ENCODE results near the gene FCRLB. TPM values are rescaled to one million over a fixed set of nuclear protein-coding genes. Genes with fewer than 3 reads are reported as not detected.

The FCRLB gene
- total RNA-seq, 1 donor from 2014 or later = 0.14 TPM

GRCh38 chr1:161709373-161709772 is 12.0 kb upstream of the FCRLB start:
- TF ChIP-seq, protein P1, sequence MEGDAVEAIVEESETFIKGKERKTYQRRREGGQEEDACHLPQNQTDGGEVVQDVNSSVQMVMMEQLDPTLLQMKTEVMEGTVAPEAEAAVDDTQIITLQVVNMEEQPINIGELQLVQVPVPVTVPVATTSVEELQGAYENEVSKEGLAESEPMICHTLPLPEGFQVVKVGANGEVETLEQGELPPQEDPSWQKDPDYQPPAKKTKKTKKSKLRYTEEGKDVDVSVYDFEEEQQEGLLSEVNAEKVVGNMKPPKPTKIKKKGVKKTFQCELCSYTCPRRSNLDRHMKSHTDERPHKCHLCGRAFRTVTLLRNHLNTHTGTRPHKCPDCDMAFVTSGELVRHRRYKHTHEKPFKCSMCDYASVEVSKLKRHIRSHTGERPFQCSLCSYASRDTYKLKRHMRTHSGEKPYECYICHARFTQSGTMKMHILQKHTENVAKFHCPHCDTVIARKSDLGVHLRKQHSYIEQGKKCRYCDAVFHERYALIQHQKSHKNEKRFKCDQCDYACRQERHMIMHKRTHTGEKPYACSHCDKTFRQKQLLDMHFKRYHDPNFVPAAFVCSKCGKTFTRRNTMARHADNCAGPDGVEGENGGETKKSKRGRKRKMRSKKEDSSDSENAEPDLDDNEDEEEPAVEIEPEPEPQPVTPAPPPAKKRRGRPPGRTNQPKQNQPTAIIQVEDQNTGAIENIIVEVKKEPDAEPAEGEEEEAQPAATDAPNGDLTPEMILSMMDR (IDR thresholded peaks at IDR 0.05; ENCODE audit: unreplicated experiment) = no peak
- DNase-seq (ENCODE audit: low spot score, unreplicated experiment) = no peak
- Mint-ChIP-seq H3K9me3 (ENCODE audit: low read depth) (no peaks in the 10 kb centered on the region), H3K4me3 (ENCODE audit: low read depth) (no peak overlapping the region), H3K27ac (no peak overlapping the region), H3K27me3 (peaks cover 10% of the 10 kb centered on the region), H3K4me1 (ENCODE audit: low read depth) (peaks cover 11% of the 10 kb centered on the region), H3K36me3 (ENCODE audit: insufficient read depth) (no peaks in the 10 kb centered on the region)

DNA sequence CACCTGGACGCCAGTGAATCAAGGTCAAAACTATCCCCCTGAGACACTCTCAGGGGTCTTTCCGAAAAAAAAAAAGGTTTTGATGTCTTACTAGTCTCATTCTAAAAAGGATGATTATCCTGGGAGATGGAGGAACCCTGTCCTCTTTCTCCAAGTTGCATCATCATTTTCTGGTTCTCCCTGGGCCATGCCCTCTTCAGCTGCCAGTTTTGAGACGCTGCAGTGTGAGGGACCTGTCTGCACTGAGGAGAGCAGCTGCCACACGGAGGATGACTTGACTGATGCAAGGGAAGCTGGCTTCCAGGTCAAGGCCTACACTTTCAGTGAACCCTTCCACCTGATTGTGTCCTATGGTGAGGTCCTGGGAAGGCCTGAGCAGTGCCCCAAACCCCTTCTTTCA is 10.8 kb upstream of the FCRLB start:
- Mint-ChIP-seq H3K27me3 (peaks cover 13% of the 10 kb centered on the region), H3K4me1 (ENCODE audit: low read depth) (peaks cover 11% of the 10 kb centered on the region), H3K27ac (no peak overlapping the region), H3K9me3 (ENCODE audit: low read depth) (no peaks in the 10 kb centered on the region), H3K36me3 (ENCODE audit: insufficient read depth) (no peaks in the 10 kb centered on the region), H3K4me3 (ENCODE audit: low read depth) (no peak overlapping the region)
- TF ChIP-seq, protein P1 (IDR thresholded peaks at IDR 0.05; ENCODE audit: unreplicated experiment) = no peak
- no peak for DNase-seq (ENCODE audit: low spot score, unreplicated experiment)

DNA sequence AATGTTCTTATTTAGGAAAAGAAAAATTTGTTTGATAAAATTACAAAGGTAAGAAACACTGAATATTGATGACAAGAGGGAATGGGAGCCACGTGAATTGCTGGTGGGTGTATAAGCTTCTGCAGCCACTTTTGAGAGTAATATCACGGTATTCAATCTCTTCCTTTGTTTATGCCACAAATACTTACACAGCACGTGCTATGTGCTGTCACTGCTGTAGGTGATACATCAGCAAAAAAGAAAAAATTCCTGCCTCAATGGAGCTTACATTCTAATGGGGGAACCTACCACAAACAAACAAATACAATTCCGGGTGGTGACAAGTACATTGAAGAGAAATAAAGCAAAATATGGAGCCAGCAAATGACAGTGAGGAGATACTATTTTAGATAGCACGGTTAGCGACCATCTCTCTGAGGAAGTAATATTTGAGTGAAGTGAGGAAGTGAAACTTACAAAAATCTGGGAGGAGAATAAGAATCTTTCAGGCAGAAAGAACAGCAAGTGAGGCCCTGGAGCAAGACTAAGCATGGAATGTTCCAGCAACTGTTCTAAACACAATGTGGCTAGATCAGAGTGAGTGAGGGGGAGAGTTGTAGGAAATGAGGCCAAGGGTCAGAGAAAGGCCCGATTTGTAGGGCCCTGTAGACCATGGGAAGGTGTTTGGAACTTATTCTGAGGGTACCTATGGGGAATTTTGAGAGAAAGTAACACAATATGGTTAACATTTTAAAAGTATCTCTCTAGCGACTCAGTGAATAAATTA is 2.6 kb upstream of the FCRLB start:
- H3K9me3 Mint-ChIP-seq (ENCODE audit: low read depth) = no peaks in the 10 kb centered on the region
- peaks cover 33% of the 10 kb centered on the region for H3K27me3 Mint-ChIP-seq
- no peaks in the 10 kb centered on the region for H3K36me3 Mint-ChIP-seq (ENCODE audit: insufficient read depth)
- H3K4me3 Mint-ChIP-seq (ENCODE audit: low read depth) = no peak overlapping the region
- TF ChIP-seq, protein P1 (IDR thresholded peaks at IDR 0.05; ENCODE audit: unreplicated experiment) = no peak
- H3K27ac Mint-ChIP-seq = no peak overlapping the region
- no peak for DNase-seq (ENCODE audit: low spot score, unreplicated experiment)
- peaks cover 2% of the 10 kb centered on the region for H3K4me1 Mint-ChIP-seq (ENCODE audit: low read depth)

DNA sequence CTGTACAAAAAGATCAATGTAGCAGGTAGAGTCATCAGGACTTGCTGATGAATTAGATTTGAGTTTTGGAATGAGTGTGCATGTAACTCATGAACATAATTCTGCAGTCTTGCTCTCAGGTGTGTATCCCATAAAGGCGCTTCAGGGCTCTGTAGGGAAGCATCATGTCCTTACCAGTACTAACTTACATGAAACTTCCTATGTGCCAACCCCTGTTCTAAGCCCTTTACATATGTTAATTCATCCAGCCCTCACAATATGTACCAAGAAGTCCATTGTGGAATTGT is 2.1 kb upstream of the FCRLB start:
- no peak overlapping the region for H3K4me3 Mint-ChIP-seq (ENCODE audit: low read depth)
- no peaks in the 10 kb centered on the region for H3K9me3 Mint-ChIP-seq (ENCODE audit: low read depth)
- no peak overlapping the region for H3K27ac Mint-ChIP-seq
- peaks cover 36% of the 10 kb centered on the region for H3K27me3 Mint-ChIP-seq
- DNase-seq (ENCODE audit: low spot score, unreplicated experiment) = no peak
- TF ChIP-seq, protein P1 (IDR thresholded peaks at IDR 0.05; ENCODE audit: unreplicated experiment) = no peak
- no peaks in the 10 kb centered on the region for H3K36me3 Mint-ChIP-seq (ENCODE audit: insufficient read depth)
- peaks cover 4% of the 10 kb centered on the region for H3K4me1 Mint-ChIP-seq (ENCODE audit: low read depth)

DNA sequence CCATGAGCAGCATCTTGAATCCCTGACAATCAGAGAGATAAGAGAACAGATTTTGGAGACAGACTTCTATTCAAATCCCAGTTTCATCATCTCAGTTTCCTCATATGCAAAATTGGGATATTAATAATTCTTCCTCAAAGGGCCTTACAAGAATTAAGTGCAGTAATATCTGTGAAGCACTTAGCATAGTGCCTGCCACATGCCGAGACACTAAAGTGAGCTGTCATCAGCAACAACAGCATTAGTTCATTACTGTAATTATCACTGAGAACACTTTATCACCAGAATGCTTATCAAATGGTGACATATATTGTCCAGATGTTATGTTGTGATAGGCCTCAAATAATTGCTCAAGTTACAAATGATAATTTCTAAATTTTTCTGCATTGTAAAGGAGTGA is 922 bp upstream of the FCRLB start:
- no peak for DNase-seq (ENCODE audit: low spot score, unreplicated experiment)
- Mint-ChIP-seq H3K27ac (no peak overlapping the region), H3K27me3 (peaks cover 44% of the 10 kb centered on the region), H3K4me3 (ENCODE audit: low read depth) (no peak overlapping the region), H3K36me3 (ENCODE audit: insufficient read depth) (no peaks in the 10 kb centered on the region), H3K4me1 (ENCODE audit: low read depth) (peaks cover 4% of the 10 kb centered on the region), H3K9me3 (ENCODE audit: low read depth) (no peaks in the 10 kb centered on the region)
- TF ChIP-seq, protein P1 (IDR thresholded peaks at IDR 0.05; ENCODE audit: unreplicated experiment) = no peak

Data from progenitor cell of endocrine pancreas (in vitro differentiated cells).